Epithelial cell of proximal tubule (primary cell): Measurements from ENCODE around the gene ME1. TPM values are rescaled to one million over a fixed set of nuclear protein-coding genes. Genes with fewer than 3 reads are reported as not detected.

Experiments used
- DNase-seq: peaks from one replicate; pipeline ENCODE4 v3.0.0-alpha.2; 2011; ENCODE audit warnings: low read depth
- H3K4me3 ChIP-seq: 2 replicates; pipeline ENCODE4 v1.5.1; 2011; ENCODE audit warnings: low read depth, mild to moderate bottlenecking, low read length
- total RNA-seq: library from RNA; depleted of rRNA; stranded (reverse); fragments of >200 nt; gene quantifications from 2 replicates; pipeline ENCODE4 v1.2.3, GENCODE V29; 2015
- TF ChIP-seq, protein P1 (sequence below): conservative IDR thresholded peaks from 2 replicates; pipeline ENCODE4 v1.5.1; 2012; ENCODE audit warnings: low read depth, mild to moderate bottlenecking, low read length

The ME1 gene
- 13.3 and 20.0 TPM in 2 replicates for total RNA-seq

DNA sequence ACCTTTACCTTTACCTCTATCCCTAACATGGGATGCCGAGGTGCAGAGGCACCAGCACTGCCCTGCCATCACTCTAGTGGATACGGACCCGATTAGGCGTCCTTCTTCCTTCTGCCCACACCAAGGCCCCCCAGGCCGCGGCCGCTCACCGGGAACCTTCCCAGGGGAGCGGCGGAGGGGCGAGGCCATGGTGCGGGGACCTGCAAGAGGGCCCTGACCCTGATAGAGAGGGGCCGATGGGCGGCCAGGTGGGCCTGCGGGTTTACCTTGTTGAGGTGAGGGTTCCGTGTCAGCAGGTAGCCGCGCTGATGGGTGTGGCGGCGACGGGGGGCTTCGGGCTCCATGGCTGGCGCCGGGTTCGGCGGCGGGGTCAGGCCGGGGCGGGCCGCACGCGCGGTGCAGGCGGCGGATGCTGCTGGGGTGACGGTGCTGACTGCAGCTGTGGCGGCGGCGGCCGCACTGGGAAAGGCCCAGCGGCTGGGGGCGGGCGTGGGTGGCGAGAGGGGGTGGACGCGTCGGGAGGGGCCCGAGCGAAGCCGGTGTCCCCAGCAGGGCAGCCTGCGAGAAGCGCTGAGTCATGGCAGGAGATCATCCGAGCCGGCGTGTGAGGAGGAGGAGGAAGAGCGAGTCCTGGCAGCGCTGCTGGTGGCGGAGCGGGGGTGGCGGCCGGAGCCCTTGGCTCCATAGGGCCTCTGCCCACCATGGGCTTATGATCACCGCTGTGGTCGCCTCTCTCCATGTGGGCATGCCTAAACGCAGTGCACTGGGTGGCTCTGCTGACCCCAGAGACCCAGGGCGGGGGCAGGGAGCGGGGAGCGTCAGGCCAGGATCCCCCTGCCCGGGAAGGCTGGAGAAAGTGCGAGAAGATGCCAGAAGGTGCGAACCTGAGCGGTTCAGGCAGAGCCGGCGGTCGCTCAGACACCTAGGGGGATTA, at the start of gene ME1:
ME1 (minus strand) TSS at position 441 of the 934 bp plus-strand sequence; CDS start at position 344, 97 bp downstream.
- DNase-seq, result no peak
- peak within 1 kb of the TSS; percentile 91 for H3K4me3 ChIP-seq
- TF ChIP-seq, protein P1, sequence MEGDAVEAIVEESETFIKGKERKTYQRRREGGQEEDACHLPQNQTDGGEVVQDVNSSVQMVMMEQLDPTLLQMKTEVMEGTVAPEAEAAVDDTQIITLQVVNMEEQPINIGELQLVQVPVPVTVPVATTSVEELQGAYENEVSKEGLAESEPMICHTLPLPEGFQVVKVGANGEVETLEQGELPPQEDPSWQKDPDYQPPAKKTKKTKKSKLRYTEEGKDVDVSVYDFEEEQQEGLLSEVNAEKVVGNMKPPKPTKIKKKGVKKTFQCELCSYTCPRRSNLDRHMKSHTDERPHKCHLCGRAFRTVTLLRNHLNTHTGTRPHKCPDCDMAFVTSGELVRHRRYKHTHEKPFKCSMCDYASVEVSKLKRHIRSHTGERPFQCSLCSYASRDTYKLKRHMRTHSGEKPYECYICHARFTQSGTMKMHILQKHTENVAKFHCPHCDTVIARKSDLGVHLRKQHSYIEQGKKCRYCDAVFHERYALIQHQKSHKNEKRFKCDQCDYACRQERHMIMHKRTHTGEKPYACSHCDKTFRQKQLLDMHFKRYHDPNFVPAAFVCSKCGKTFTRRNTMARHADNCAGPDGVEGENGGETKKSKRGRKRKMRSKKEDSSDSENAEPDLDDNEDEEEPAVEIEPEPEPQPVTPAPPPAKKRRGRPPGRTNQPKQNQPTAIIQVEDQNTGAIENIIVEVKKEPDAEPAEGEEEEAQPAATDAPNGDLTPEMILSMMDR, result no peak

DNA sequence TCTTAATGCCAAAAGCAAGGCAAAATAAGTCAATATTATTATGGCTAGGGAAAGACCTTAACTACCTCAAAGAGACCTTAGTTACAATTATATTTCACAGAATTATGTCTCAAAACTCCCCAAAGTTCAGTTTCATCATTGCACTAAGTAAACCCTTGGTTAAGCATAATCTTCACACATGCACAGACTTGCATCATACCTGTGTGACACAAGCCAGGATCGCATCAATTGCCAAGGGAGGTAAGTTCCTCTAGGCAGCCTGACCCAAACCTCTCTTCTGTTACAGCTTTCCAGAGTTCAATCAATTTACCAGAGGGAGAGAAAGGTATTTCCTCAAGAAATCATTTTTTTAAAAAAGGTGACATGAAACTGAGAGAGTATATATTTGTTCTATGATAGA, 49.6 kb upstream of the ME1 start:
- no peak overlapping the region for H3K4me3 ChIP-seq
- TF ChIP-seq, protein P1, result no peak
- DNase-seq, result no peak

DNA sequence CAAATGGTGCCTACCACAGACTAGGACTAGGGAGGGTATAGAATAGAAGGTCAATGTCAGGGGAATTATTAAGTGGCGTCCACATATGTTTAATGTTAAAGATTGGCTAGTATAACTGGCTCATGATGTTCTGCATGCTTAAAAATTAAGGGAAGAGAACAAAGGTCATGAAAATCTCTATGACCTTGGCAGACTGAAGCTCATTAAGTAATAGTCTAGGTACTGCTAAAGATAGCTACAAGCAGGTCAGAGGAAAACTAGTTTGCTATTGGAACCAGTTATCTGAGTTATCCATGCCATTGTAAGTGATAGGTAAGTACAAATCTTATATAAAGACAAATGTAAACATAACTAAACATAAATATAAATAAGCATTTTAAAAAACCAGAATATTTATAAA, 48.5 kb upstream of the ME1 start:
- no peak for DNase-seq
- H3K4me3 ChIP-seq, result no peak overlapping the region
- TF ChIP-seq, protein P1, result no peak

DNA sequence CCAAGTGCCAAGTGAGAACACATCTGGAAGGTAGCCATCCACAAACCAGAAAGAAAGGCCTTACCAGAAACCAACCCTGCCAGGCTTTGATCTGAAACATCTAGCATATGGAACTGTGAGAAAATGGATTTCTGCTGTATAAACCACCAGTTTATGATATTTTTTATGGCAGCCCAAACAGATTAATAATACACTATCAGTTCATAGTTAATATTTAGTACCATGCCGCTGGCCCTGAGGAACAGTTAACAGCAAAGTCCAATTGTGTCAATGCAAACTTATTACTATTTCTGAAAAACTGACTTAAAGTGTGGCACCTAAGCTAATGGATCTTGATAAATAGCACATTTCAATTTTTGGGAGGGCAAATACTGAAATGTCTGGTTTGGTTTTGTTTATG, 46.1 kb upstream of the ME1 start:
- TF ChIP-seq, protein P1, result no peak
- no peak for DNase-seq
- H3K4me3 ChIP-seq, result no peak overlapping the region

DNA sequence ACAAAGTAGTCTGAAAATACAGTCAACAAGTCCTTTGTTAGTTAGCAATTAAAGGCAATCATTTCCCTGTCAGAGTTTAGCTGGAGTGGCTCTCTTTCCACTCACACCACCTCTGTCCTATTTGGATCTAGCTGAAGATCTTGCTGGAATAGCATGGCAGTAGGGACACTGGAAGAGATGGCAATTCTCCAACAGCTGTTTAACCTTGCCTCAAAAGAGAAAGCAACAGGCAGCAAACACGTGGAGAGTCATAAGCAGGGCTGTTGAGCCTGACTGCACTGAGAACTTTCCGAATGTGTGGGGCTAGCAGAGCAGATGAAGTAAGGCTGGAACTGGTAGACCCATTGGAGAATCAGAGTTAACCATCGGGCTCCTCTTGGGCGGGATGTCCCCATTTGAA, 43.5 kb upstream of the ME1 start:
- DNase-seq, result peak; percentile 48
- no peak overlapping the region for H3K4me3 ChIP-seq
- TF ChIP-seq, protein P1, result no peak

DNA sequence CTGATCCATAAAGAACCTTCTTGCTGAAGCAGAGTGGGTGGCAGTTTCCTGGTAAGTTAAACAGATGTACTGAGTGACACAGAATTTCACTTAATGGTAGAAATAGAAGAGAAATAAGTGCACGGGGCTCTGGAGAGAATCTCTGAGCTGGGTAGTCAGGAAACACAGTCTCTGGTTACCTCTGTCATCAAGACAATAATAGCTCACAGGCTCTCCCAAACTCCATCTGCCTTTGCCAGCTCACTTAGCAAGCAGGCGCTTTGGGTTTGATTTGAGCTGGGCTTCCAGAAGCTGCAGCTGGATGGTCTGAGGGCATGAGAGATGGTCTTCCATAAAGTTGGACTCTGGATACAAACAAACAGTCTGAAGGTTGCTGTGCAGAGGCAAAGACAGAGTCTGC, 41.9 kb upstream of the ME1 start:
- TF ChIP-seq, protein P1, result no peak
- no peak overlapping the region for H3K4me3 ChIP-seq
- no peak for DNase-seq

DNA sequence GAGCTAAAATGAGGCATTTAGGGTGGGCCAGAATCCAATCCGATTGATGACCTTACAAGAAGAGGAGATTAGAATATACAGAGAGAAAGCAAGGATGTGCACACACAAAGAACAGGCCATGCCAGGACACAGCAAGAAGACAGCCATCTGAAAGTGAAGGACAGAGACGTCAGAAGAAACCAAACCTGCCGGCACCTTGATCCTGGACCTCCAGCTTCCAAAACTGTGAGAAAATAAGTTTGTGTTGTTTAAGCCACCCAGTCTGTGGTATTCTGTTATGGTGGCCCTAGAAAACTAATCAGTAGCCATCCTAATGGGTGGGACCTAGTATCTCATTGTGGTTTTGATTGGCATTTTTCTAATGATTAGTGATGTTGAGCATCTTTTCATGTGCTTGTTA, 39.7 kb upstream of the ME1 start:
- no peak for DNase-seq
- H3K4me3 ChIP-seq, result no peak overlapping the region
- TF ChIP-seq, protein P1, result no peak
